GM19035 (cell line): ENCODE results near the gene PTPRS.

Source experiments
- ATAC-seq: cut with Tn5 transposase; IDR thresholded peaks from one replicate; pipeline ENCODE4 v1.9.1; 2021; ENCODE audit not compliant: unreplicated experiment

PTPRS gene

DNA sequence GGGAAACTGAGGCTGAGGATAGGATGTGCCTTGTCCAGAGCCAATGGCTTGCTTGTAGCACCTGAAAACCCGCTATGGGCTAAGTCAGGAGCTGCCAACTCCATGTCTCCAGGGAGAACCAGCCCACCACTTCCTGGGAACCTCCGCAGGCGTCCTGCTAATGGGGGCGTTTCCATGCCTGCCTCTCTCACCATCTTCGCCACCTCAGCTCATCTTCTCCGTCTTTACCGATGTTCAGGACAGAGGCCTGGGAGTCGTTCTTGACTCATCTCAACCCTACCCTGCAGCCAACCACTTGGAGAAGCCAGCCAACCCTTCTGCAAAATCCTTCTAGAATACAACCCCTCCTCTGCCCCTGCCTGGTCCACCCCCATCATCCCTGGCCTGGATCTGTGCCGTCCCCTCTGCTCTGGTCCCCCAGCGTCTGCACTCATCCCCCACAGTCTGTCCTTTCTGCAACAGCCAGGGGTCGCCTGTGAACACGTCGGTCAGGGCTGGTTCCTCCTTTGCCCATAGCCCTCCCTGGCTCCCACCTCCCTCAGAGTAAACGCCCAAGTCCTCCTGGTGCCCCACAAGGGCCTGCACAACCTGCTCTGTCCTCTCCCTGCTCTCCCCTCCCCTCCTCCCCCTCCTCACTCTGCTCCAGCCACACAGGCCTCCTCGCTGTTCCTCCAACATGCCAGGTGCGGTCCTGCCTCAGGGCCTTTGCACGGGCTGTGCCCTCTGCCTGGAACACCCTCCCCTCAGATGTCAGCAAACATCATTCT is 31.0 kb downstream of the PTPRS start:
- ATAC-seq, result no peak

DNA sequence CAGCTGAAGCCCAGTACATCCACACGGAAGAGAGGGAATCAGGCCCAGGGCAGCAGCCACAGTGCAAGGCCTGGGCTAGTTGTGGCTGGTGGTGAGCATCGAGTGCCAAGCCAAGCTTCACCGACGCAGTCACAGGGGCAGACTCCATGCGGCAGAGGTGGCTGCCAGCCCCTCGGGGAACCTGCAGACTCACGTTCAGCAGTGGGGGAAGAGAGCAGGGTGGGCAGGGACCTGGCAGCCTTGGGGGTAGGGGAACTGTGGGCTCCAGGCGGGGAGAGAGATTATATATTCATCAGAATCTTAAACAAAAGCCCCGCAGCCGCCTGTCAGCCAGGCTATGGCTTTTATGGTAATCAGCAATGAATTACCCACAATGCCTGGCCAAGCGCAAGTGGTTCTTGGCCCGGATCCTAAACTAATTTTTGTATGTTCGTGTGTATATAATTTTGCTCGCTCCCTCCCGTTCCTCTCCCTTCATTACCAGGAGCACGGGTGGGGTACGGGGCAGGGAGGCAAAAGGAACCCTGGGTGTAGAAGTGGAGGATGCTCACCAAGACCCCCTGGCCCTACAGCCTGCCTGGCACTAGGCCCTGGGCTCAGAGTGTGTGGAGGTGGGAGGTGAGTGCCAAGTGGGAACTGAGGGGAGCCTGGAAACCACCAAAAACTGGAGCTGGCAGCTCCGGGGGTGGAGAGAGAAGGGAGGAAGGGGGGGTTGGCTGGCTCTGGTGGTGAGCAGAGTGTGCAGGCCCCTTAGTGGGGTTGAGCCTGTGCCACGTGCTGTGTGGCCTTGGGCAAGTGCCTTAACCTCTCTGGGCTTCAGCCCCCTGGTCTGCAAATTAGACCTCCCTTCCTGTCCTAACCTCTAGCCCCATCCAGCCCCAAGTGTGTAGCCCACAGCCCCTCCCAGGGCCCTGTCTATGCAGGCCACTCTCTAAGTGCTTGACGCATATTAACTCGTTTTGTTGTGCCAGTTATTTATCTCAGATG is 31.9 kb downstream of the PTPRS start:
- no peak for ATAC-seq

DNA sequence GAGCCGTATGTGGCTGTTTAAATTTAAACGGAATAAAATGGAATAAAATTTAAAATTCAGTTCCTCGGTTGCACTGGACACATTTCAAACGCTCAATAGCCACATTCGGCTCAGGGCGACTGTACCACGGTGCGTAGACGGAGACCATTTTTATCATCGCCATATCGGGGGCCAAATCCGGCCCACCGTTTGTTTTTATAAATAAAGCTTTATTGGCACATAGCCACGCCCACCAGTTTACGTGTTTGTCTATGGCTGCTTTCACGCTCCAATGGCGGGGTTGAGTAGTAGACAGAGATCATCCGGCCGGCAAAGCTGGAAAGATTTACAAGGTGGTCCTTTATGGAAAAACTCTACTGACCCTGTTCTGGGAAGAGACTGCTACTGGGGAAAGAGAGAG is 33.0 kb downstream of the PTPRS start:
- ATAC-seq, result no peak

- ATAC-seq, result no peak
Measured at GRCh38 chr19:5305163-5305562, 35.4 kb downstream of the PTPRS start.

GRCh38 chr19:5304486-5304885 is 36.1 kb downstream of the PTPRS start:
- ATAC-seq, result no peak

DNA sequence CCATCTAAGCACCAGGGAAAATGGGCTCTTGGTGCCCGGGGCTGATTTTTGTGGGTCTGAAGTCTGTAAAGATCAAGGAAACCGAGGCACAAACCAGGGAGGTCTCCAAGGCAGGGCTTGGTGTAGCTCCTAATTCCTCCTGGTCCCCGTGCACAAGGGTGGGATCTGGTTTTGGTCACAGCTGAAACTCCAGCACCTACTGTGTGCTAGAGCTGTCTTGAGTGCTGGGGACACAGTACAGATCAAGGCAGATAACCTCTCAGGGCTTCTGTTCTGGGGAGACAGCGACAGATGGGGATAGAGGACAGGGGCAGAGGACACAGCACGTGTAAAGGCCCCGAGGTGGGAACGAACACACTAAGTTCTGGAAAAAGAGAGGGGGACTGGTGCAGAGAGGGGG is 37.4 kb downstream of the PTPRS start:
- no peak for ATAC-seq

- no peak for ATAC-seq
Measured at GRCh38 chr19:5302396-5302795, 38.2 kb downstream of the PTPRS start.

- ATAC-seq, result no peak
Measured at GRCh38 chr19:5299137-5299536, 41.5 kb downstream of the PTPRS start.

DNA sequence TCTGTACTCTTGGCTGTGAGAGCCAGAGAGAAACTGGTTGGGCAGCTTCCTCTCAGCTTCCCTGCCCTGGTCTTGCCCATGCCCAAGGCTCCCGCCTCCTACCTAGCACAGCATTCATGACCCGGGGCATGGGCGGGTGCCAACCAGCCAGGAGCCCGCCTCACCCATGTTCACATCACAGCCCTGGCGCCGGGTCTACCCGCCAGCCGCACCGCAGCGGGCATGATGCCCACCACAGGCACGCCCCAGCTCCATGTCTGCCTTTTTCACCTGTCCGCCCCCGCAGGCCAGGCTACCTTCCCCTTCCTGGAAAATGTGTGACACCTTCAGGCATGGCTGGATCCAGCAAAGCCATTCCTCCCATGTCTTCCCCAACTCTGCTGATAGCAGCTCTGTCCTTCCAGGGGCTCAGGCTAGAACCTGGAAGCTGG is 42.1 kb downstream of the PTPRS start:
- no peak for ATAC-seq

DNA sequence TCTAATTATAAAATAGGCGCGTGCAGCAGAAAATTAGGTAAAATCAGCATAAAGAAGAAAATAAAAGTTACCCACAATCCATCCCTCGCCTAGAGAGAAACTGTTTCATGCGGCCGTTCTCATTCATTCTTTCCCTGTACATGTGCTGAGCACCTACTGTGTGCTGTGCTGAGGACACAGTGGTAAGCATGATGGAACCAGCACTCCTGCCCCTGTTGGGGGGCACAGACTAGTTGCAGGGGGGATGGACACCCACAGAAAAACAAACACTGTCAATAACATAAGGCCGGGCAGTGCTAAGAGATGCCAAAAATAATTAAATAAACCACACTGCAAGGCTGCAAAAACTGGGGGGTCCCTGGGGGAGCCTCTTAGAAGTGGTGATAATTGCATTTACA is 43.3 kb downstream of the PTPRS start:
- ATAC-seq, result no peak

- no peak for ATAC-seq
Measured at GRCh38 chr19:5296457-5297271, 43.9 kb downstream of the PTPRS start.

- ATAC-seq, result no peak
Measured at GRCh38 chr19:5296021-5296420, 44.6 kb downstream of the PTPRS start.

DNA sequence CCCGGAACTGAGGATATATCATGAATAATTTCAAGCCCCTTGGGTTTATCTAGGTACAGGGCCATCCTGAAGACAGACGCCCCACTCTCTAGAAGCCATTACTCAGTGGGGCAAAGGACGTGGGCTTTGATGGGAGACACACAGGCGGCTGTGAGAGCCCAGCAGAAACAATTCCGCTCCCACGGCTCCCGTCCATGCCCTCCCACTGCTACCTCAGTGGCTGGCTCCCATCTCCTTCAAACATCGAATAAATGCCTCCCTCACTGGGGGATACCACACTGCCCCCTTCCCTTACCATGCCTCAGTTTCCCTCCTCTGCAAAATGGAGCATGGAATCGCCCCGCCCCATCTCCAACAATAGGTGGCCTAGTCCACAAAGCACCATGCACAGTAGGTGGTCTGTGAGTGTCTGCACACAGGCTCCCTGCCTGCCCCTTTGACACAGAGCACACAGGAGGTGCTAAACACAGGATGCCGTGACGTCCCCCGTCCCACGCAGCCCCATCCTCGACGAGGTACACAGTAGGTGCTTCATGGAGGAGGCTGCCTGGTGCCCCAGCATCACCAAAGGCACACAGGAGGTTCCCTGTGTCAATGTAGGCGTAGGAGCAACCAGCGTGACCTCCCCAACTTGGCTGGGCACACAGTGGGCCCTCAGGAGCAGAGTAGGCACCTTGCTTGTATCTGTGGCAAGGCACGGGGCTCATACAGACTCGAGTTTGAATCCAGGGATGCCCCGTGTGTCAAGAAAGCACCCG is 46.0 kb downstream of the PTPRS start:
- ATAC-seq, result no peak

DNA sequence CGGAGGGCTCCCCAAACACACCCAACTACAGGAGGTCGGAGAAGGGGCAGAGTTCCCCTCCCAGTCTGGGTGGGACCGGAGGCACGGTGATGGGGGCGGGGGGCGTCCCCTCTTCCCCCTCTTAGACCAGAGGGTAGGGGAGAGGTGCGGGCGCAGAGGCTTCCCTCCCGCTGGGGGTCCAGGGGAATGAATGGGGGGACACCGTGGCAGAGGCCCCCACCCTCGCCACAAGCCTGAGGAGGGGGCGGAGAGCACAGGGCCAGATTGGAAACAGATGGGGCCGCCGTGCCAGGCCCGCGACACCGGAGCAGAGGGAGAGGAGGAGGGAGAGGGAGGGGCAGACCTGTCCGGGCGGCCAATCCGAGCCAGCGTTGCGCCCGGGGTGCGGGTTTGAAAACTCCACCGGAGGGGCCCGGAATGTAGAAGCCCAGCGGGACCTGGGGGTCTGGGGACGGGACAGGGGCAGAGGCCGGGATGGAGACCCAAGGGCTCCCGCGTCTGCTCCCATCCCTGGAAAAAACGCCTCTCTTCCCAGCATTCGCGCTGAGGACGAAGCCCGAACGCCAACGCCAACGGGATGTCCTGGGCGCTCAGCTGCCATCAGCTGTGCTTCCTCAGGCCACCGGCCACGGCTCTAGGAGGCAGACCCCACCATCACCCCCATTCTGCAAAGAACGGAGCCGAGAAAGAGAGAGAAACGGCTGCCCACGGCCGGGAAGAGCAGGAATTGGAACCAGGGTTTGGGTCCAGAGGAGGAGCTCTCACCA is 46.8 kb downstream of the PTPRS start:
- ATAC-seq, result no peak

- no peak for ATAC-seq
Measured at GRCh38 chr19:5292822-5293611, 47.6 kb downstream of the PTPRS start.

- ATAC-seq, result no peak
Measured at GRCh38 chr19:5292453-5292821, 48.2 kb downstream of the PTPRS start.

DNA sequence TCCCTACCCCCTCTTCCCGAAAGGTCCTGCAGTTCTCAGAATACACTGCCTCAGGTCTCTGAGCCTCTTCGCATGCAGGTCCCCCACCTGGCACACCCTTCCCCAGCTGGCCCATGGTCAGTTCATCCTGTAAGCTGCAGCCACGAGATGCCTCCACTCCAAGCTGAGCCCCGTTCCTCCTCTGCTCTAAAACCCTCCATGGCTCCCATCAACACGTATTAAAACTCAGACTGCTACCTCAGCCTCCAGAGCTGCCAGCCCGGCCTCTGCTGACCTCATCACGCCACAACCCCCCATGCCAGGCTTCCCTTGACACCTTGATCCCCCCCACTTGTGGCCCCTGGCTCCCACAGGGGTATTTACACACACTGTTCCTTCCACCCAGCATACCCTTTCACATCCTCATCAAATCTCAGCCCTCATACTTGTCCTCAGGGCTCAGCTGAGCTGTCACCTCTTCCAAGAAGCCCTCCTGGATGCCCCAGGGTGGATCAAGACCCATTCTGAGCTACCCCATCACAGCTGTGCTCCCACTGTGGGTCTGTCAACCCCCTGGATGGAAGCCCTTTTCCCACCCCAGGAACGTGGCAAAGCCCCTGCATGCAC is 48.9 kb downstream of the PTPRS start:
- ATAC-seq, result no peak
